HPDE6-E6E7 (cell line): ENCODE results near the gene ACHE.
"Not testable (repeated sequence)": the region's sequence is repeated elsewhere in the genome, so short reads cannot be mapped to it uniquely, and the experiment has no call there.

Experiments
- DNase-seq: peaks from one replicate; pipeline ENCODE4 v3.0.0; 2011; ENCODE audit warnings: missing footprints; ENCODE audit errors: extremely low spot score

Gene ACHE

DNA sequence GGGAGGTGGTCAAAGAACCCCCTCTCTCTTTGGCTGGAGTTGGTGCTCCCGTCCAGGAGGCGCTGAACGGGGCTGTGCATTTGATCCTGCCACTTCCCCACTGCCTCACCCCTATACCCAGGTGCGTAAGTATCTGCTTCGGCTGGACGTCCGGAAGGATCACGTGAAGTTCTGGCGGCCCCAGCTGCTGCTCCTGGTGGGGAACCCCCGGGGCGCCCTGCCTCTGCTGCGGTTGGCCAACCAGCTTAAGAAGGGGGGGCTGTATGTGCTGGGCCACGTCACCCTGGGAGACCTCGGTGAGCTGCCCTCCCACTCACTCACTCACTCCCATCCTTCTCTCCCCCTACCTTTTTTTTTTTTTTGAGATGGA is 34.1 kb downstream of the ACHE start:
- DNase-seq, result no peak

DNA sequence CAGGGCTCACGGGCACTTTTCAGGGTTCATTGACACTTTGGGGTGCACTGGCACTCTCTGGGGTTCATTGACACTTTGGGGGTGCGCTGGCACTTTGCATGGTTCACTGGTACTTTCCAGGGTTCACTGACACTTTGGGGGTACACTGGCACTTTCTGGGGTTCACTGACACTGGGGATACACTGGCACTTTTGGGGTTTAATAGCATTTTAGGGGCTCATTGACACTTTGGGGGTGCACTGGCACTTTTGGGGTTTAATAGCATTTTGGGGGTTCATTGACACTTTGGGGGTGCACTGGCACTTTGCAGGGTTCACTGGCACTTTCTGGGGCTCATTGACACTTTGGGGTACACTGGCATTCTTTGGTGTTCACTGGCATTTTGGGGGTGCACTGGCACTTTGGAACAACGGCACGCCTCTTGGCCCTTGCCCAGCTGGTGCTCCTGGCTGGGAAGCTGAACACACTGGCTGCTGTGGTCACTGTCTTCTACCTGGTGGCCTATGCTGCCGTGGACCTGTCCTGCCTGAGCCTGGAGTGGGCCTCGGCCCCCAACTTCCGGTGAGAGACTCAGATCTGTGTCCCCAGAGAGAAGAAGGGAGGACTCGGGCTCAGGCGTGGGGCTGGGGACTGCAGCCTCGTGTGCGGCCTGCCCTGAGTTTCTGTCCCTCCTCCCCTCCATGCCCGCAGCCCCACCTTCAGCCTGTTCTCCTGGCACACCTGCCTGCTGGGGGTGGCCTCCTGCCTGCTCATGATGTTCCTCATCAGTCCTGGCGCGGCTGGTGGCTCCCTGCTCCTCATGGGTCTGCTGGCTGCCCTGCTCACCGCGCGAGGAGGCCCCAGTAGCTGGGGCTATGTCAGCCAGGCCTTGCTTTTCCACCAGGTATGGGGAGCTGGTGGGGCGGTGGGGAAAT is 34.7 kb downstream of the ACHE start:
- DNase-seq, result no peak

DNA sequence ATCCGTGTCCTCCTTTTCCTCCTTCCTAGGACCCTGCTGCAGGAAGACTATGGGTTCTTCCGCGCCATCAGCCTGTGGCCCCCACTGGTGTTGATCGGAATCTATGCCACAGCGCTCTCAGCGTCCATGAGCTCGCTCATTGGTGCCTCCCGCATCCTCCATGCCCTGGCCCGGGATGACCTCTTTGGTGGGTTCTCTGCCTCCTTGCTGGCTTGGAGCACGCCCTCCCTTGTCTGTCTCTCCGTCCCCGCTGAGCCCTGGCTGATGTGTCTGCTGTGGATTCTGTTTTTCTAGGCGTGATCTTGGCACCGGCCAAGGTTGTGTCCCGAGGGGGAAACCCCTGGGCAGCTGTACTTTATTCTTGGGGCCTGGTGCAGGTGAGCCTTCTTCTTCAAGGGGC is 35.8 kb downstream of the ACHE start:
- DNase-seq, result no peak

DNA sequence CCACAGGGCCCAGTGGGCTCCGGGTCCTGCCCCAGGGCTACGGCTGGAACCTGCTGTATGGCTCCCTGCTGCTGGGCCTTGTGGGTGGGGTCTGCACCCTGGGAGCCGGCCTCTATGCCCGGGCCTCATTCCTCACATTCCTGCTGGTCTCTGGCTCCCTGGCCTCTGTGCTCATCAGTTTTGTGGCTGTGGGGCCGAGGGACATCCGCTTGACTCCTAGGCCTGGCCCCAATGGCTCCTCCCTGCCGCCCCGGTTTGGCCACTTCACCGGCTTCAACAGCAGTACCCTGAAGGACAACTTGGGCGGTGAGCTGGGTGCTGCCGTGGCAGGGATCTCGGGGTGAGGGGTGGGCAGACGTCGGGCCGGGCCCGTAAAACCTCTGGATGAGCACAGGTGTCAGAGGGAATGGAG is 38.8 kb downstream of the ACHE start:
- DNase-seq, result no peak

DNA sequence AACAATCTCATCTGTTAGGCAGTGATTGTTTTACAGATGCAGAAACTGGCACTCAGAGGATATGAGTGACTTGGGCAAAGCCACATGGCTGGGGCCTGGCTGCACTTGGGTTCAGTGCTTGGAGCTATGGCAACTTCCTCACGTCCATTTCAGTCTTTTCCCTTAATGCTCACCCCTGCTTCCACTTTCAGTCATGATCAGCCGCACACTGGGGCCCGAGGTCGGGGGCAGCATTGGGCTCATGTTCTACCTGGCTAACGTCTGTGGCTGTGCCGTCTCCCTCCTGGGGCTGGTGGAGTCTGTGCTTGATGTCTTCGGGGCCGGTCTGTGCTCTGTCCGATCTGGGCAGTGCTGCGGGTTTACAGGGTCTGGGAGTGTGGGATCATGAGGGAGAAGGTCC is 40.2 kb downstream of the ACHE start:
- DNase-seq, result no peak

DNA sequence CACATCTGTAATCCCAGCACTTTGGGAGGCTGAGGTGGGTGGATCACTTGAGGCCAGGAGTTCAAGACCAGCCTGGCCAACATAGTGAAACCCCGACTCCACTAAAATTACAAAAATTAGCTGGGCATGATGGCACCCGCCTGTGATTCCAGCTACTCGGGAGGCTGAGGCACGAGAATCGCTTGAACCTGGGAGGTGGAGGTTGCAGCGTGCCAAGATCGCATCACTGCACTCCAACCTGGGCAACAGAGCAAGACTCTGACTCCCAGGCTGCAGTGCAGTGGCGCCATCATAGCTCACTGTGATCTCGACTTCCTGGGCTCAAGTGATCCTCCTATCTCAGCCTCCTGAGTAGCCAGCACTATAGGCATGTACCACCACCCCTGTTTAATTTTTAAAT is 40.8 kb downstream of the ACHE start:
- not testable (repeated sequence) for DNase-seq

- no peak for DNase-seq
Measured at GRCh38 chr7:100854146-100854895, 41.4 kb downstream of the ACHE start.

DNA sequence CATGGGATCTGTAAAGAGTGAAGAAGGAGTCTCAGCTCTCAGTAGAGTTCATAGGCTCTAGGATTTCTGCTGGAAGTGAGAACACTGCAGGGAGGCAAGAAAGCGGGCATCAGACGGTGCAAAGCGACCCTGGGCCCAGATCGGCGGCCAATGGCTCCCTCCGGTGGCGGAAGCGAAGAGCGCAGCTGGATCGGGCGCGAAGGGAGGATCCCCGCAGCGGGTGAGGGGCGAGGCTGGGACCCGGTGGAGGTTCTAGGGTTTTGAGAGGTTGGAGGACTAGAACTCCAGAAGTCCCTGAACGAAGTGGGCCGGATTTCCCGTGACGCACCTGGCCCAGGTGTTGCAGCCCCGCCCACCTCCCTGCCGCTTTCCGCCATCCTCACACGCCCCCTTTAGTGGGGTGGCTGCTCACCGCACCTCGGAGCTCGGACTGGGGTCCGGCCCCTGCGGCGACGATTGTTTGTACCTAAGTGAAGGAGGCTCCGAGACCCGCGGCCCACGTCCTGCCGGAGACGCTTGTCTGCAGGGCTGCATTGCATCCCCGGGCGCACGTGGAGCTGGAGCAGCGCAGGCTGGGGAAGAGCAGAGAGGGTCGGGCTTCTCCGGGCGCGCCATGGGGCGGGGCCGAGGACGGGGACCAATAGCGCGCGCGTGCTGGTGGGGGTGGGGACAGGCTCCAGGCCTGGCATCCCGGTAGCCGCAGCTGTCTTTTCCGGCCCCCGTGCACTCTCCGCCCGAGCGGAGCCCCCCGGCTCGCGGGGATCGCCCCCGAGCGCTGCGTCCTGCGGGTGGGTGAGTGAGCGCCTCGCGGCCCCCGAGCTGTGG is 43.4 kb downstream of the ACHE start, which contains the start of gene SLC12A9:
Gene SLC12A9 (plus strand): TSS at position 666 of the 825 bp plus-strand sequence. CDS start 1,485 bp downstream, outside the sequence.
- DNase-seq, result peak; percentile 97

- DNase-seq, result no peak
Measured at GRCh38 chr7:100847360-100847759, 48.3 kb downstream of the ACHE start.

DNA sequence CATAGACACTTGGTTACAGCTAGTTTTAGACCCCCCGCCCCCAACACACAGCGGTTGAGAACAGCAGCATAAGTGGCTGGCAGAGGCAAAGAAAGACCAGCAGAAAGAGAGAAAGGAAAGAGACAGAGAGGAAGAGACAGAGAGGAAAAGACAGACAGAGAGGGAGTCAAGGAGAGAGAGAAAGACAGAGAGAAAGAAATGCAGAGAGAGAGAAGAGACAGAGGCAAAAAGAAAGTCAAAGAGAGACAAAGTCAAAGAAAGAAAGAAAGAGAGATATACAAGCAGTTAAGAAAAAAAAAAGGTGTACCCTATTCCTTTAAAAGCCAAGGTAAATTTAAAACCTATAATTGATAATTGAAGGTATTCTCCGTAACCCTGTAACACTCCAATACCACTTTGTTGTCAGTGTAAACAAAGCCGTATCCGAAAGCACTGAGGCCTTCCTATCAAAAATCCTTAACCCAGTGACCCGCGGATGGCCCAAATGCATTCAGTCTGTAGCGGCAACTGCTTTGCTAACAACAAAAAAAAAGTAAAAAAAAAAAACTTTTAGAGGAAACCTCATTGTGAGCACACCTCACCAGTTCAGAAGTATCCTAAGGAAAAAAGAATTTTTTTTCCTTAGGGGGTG is 55.1 kb downstream of the ACHE start:
- no peak for DNase-seq
